ENCODE measurements around the gene S100P. TPM values are rescaled to one million over a fixed set of nuclear protein-coding genes. Genes with fewer than 3 reads are reported as not detected.

Gene S100P
- total RNA-seq, 4 donors from 2014 or later, result 7.5 to 7.8 TPM; not detected in 2

GRCh38 chr4:6699388-6699787 lies 5.7 kb downstream of the S100P start:
- no peak for DNase-seq
- Histone ChIP-seq H3K27me3 (no peaks in the 10 kb centered on the region), H3K4me1 (peaks cover 0 to 27% (median 9%) of the 10 kb centered on the region in 4 donors), H3K4me3 (no peak overlapping the region), H3K36me3 (peaks cover 0 to 4% (median 0%) of the 10 kb centered on the region in 4 donors), H3K9me3 (no peaks in the 10 kb centered on the region), H3K27ac (no peak overlapping the region)
- TF ChIP-seq POLR2AphosphoS5 (IDR thresholded peaks at IDR 0.05), result no peak
- in situ Hi-C loops (cut with MboI; ENCODE audit: low pct_ligation_motif_present in 1 of 4, low pct_unique_long_range_greater_than_20kb in 1 of 4, low sequenced_read_pairs in 3 of 4), result no loop called here
- intact Hi-C loops (cut with DNase I; ENCODE audit: low total_unique reads), result no loop called here
- WGBS, 2 donors (ENCODE audit: low coverage in 1 of 2), result 70 to 89% methylated on average over 4 to 5 of the region's 5 CpGs

- intact Hi-C loops (cut with DNase I; ENCODE audit: low total_unique reads) (loop anchor here (10.0 kb wide), 1 partner anchor 55 kb away; the partner anchor contains the start of gene MRFAP1), in situ Hi-C loops (cut with MboI; ENCODE audit: low pct_ligation_motif_present in 1 of 4, low pct_unique_long_range_greater_than_20kb in 1 of 4, low sequenced_read_pairs in 3 of 4) (loop anchor here in 1 of 4 donors (25.0 kb wide), 2 partner anchors 187 to 362 kb away; partner anchors contain the start of gene GRPEL1)
- no peak for DNase-seq
- Histone ChIP-seq H3K9me3 (no peaks in the 10 kb centered on the region), H3K4me3 (no peak overlapping the region), H3K27ac (no peak overlapping the region), H3K27me3 (no peaks in the 10 kb centered on the region), H3K4me1 (peaks cover 0 to 27% (median 9%) of the 10 kb centered on the region in 4 donors), H3K36me3 (peaks cover 0 to 4% (median 0%) of the 10 kb centered on the region in 4 donors)
- no peak for TF ChIP-seq POLR2A (IDR thresholded peaks at IDR 0.05)
- TF ChIP-seq EP300 (IDR thresholded peaks at IDR 0.05; ENCODE audit: low read depth), result no peak
- no peak for TF ChIP-seq CTCF (IDR thresholded peaks at IDR 0.05)
- no peak for TF ChIP-seq POLR2AphosphoS5 (IDR thresholded peaks at IDR 0.05)
- WGBS, 2 donors (ENCODE audit: low coverage in 1 of 2), result 100% methylated on average over 1 of the region's 1 CpG; no CpG with 5 or more reads in 1 of the 2 donors
Measured at GRCh38 chr4:6699903-6700302, 6.2 kb downstream of the S100P start.

GRCh38 chr4:6701371-6701770 lies 7.7 kb downstream of the S100P start:
- Histone ChIP-seq H3K4me3 (no peak overlapping the region), H3K27me3 (no peaks in the 10 kb centered on the region), H3K27ac (no peak overlapping the region), H3K9me3 (no peaks in the 10 kb centered on the region), H3K4me1 (peaks cover under 1 to 24% (median 4%) of the 10 kb centered on the region in 4 donors), H3K36me3 (peaks cover 0 to 4% (median 0%) of the 10 kb centered on the region in 4 donors)
- intact Hi-C loops (cut with DNase I; ENCODE audit: low total_unique reads) (loop anchor here (10.0 kb wide), 1 partner anchor 57 kb away; the partner anchor contains the start of gene MRFAP1), in situ Hi-C loops (cut with MboI; ENCODE audit: low pct_ligation_motif_present in 1 of 4, low pct_unique_long_range_greater_than_20kb in 1 of 4, low sequenced_read_pairs in 3 of 4) (loop anchor here in 1 of 4 donors (25.0 kb wide), 2 partner anchors 186 to 361 kb away; partner anchors contain the start of gene GRPEL1)
- whole genome bisulfite sequencing, 2 donors (ENCODE audit: low coverage in 1 of 2), result 88 to 100% methylated on average over 1 to 13 of the region's 13 CpGs
- DNase-seq, result no peak
- peak in 4 of 5 experiments; percentile 10 to 33 (median 24) for TF ChIP-seq CTCF (IDR thresholded peaks at IDR 0.05)
- TF ChIP-seq POLR2A (IDR thresholded peaks at IDR 0.05), result no peak

GRCh38 chr4:6702761-6703160 lies 9.1 kb downstream of the S100P start:
- 0% methylated on average over 1 of the region's 1 CpG for WGBS, 2 donors (ENCODE audit: low coverage in 1 of 2)
- TF ChIP-seq POLR2AphosphoS5 (IDR thresholded peaks at IDR 0.05) (no peak), CTCF (IDR thresholded peaks at IDR 0.05) (no peak), POLR2A (IDR thresholded peaks at IDR 0.05) (no peak), EP300 (IDR thresholded peaks at IDR 0.05; ENCODE audit: low read depth) (no peak)
- DNase-seq, result no peak
- in situ Hi-C loops (cut with MboI; ENCODE audit: low pct_ligation_motif_present in 1 of 4, low pct_unique_long_range_greater_than_20kb in 1 of 4, low sequenced_read_pairs in 3 of 4), result loop anchor here in 1 of 4 donors (25.0 kb wide), 2 partner anchors 185 to 360 kb away; partner anchors contain the start of gene GRPEL1
- peaks cover 15 to 35% (median 16%) of the 10 kb centered on the region in 4 donors for H3K4me1 ChIP-seq
- intact Hi-C loops (cut with DNase I; ENCODE audit: low total_unique reads), result loop anchor here (10.0 kb wide), 1 partner anchor 58 kb away; the partner anchor contains the start of gene MRFAP1
- no peaks in the 10 kb centered on the region for H3K9me3 ChIP-seq
- no peak overlapping the region for H3K27ac ChIP-seq
- no peaks in the 10 kb centered on the region for H3K27me3 ChIP-seq
- H3K36me3 ChIP-seq, result peaks cover 0 to 4% (median 0%) of the 10 kb centered on the region in 4 donors
- no peak overlapping the region for H3K4me3 ChIP-seq

All from transverse colon (tissue), 4 donors.